ENCODE measurements around the gene PLA2G10. TPM values are rescaled to one million over a fixed set of nuclear protein-coding genes. Genes with fewer than 3 reads are reported as not detected.
A peak's percentile ranks its signal among the peaks of the same experiment; 100 is the strongest.

Gene PLA2G10
- total and polyA plus RNA-seq, 9 of the 15 experiments (the other 6 are each of a cell fraction or from before 2014, with no cell fraction given): not detected

DNA sequence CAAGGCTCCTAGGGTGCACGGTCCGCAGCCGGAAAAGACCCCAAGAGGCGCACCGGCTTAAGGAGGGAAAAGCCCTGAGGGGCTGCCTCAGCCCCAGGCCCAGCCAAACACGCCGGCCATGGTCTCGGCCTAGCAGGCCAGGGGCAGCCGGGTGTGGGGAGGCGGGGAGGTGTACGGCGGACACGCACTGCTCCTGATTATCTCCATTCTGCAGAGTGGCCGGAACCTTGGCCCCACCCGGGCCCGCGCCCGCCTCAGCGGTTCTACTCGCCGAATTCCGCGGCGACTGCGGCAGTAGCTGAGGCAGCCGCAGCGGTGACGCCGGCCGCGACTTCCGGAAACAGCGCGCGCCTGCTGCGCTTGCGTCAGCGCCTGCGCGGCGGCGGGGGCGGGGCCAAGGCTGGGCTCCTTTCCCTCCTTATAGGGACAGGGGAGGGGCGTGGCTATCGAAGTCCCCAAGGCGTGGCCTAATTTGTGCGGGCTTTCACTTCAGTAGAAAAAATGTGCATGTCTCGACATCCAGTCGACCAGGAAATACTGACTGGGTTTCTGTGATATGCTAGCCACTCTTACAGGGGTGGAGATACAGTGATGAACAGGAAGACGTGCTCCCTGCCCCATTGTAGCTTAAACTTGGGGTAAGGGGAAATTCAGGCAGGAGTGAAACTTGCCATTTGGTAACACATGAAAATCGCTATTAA, 64.0 kb downstream of the PLA2G10 start, which contains the start of gene PARN (continued):
- TF ChIP-seq MEIS2 (IDR thresholded peaks at IDR 0.05; ENCODE audit: partially characterized antibody) (peak; percentile 89), HINFP (tag; conservative IDR thresholded peaks at IDR 0.05; ENCODE audit: low read depth) (no peak), KDM5B (IDR thresholded peaks at IDR 0.05; ENCODE audit: insufficient replicate concordance, low read depth, low read length) (peak; percentile 90)
- TF ChIP-seq, protein P1, sequence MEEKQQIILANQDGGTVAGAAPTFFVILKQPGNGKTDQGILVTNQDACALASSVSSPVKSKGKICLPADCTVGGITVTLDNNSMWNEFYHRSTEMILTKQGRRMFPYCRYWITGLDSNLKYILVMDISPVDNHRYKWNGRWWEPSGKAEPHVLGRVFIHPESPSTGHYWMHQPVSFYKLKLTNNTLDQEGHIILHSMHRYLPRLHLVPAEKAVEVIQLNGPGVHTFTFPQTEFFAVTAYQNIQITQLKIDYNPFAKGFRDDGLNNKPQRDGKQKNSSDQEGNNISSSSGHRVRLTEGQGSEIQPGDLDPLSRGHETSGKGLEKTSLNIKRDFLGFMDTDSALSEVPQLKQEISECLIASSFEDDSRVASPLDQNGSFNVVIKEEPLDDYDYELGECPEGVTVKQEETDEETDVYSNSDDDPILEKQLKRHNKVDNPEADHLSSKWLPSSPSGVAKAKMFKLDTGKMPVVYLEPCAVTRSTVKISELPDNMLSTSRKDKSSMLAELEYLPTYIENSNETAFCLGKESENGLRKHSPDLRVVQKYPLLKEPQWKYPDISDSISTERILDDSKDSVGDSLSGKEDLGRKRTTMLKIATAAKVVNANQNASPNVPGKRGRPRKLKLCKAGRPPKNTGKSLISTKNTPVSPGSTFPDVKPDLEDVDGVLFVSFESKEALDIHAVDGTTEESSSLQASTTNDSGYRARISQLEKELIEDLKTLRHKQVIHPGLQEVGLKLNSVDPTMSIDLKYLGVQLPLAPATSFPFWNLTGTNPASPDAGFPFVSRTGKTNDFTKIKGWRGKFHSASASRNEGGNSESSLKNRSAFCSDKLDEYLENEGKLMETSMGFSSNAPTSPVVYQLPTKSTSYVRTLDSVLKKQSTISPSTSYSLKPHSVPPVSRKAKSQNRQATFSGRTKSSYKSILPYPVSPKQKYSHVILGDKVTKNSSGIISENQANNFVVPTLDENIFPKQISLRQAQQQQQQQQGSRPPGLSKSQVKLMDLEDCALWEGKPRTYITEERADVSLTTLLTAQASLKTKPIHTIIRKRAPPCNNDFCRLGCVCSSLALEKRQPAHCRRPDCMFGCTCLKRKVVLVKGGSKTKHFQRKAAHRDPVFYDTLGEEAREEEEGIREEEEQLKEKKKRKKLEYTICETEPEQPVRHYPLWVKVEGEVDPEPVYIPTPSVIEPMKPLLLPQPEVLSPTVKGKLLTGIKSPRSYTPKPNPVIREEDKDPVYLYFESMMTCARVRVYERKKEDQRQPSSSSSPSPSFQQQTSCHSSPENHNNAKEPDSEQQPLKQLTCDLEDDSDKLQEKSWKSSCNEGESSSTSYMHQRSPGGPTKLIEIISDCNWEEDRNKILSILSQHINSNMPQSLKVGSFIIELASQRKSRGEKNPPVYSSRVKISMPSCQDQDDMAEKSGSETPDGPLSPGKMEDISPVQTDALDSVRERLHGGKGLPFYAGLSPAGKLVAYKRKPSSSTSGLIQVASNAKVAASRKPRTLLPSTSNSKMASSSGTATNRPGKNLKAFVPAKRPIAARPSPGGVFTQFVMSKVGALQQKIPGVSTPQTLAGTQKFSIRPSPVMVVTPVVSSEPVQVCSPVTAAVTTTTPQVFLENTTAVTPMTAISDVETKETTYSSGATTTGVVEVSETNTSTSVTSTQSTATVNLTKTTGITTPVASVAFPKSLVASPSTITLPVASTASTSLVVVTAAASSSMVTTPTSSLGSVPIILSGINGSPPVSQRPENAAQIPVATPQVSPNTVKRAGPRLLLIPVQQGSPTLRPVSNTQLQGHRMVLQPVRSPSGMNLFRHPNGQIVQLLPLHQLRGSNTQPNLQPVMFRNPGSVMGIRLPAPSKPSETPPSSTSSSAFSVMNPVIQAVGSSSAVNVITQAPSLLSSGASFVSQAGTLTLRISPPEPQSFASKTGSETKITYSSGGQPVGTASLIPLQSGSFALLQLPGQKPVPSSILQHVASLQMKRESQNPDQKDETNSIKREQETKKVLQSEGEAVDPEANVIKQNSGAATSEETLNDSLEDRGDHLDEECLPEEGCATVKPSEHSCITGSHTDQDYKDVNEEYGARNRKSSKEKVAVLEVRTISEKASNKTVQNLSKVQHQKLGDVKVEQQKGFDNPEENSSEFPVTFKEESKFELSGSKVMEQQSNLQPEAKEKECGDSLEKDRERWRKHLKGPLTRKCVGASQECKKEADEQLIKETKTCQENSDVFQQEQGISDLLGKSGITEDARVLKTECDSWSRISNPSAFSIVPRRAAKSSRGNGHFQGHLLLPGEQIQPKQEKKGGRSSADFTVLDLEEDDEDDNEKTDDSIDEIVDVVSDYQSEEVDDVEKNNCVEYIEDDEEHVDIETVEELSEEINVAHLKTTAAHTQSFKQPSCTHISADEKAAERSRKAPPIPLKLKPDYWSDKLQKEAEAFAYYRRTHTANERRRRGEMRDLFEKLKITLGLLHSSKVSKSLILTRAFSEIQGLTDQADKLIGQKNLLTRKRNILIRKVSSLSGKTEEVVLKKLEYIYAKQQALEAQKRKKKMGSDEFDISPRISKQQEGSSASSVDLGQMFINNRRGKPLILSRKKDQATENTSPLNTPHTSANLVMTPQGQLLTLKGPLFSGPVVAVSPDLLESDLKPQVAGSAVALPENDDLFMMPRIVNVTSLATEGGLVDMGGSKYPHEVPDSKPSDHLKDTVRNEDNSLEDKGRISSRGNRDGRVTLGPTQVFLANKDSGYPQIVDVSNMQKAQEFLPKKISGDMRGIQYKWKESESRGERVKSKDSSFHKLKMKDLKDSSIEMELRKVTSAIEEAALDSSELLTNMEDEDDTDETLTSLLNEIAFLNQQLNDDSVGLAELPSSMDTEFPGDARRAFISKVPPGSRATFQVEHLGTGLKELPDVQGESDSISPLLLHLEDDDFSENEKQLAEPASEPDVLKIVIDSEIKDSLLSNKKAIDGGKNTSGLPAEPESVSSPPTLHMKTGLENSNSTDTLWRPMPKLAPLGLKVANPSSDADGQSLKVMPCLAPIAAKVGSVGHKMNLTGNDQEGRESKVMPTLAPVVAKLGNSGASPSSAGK (IDR thresholded peaks at IDR 0.05): peak; percentile 65
- TF ChIP-seq, protein P2, sequence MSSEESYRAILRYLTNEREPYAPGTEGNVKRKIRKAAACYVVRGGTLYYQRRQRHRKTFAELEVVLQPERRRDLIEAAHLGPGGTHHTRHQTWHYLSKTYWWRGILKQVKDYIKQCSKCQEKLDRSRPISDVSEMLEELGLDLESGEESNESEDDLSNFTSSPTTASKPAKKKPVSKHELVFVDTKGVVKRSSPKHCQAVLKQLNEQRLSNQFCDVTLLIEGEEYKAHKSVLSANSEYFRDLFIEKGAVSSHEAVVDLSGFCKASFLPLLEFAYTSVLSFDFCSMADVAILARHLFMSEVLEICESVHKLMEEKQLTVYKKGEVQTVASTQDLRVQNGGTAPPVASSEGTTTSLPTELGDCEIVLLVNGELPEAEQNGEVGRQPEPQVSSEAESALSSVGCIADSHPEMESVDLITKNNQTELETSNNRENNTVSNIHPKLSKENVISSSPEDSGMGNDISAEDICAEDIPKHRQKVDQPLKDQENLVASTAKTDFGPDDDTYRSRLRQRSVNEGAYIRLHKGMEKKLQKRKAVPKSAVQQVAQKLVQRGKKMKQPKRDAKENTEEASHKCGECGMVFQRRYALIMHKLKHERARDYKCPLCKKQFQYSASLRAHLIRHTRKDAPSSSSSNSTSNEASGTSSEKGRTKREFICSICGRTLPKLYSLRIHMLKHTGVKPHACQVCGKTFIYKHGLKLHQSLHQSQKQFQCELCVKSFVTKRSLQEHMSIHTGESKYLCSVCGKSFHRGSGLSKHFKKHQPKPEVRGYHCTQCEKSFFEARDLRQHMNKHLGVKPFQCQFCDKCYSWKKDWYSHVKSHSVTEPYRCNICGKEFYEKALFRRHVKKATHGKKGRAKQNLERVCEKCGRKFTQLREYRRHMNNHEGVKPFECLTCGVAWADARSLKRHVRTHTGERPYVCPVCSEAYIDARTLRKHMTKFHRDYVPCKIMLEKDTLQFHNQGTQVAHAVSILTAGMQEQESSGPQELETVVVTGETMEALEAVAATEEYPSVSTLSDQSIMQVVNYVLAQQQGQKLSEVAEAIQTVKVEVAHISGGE (CRISPR knock-in tag; IDR thresholded peaks at IDR 0.05): peak in 2 of 3 experiments; percentile 16 to 82; a peak in 3 of 6 replicates
